ENCODE data around the gene ROCK2. TPM values are rescaled to one million over a fixed set of nuclear protein-coding genes. Genes with fewer than 3 reads are reported as not detected.
"Not testable (repeated sequence)": the region's sequence is repeated elsewhere in the genome, so short reads cannot be mapped to it uniquely, and the experiment has no call there.

The ROCK2 gene
- total RNA-seq, 1 experiment from 2014 or later, result 79.3 TPM

DNA sequence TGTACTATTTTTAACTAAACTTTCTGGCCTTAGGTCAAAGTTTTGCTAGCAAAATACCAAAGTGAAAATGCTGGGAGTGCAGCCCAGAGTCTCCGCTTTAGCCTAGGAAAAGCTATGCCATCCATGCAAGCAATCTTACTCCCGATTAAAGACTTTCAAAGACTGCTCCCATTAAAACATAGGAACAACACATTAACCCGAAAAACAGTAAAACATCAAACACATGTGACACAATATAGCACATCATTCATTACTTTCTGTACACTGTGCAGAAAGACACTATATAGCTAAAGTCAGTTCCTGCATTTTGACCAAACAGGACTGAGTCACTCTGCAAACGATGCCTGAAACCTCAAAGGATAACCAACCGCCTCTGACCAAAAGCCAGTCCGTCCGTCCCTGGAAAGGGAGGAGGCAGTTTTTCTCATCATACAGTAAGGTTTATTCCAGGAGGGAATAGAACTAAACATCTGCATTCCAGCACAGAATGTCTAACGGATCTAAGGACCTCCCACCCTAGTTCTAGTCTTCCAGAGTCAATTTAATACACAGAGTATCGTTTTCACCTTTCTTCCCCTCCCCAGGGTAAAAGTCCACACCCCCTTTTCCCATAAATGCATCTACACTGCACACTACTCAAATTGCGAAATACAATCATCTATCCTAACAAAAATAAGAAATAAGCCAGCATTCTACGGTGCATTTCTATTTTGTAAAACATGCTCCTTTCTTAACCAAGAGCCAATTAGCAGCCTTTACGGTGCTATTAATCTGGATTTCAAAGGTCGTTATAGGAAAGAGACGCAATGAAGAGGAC lies 1.7 kb downstream of the ROCK2 start:
- peak overlapping the region; percentile 99 for H3K27ac ChIP-seq
- peak; percentile 77 to 84 for DNase-seq (ENCODE audit: low read depth in 1 of 2, low spot score in 2 of 2)
- H3K36me3 ChIP-seq, result peaks cover 13% of the 10 kb centered on the region
- no peaks in the 10 kb centered on the region for H3K27me3 ChIP-seq (replicated peaks)
- peaks cover 25% of the 10 kb centered on the region for H3K4me1 ChIP-seq (replicated peaks)
- H3K4me3 ChIP-seq, result peak overlapping the region; percentile 98
- no peaks in the 10 kb centered on the region; the same call in 1 of the 2 replicates for H3K9me3 ChIP-seq (replicated peaks)

DNA sequence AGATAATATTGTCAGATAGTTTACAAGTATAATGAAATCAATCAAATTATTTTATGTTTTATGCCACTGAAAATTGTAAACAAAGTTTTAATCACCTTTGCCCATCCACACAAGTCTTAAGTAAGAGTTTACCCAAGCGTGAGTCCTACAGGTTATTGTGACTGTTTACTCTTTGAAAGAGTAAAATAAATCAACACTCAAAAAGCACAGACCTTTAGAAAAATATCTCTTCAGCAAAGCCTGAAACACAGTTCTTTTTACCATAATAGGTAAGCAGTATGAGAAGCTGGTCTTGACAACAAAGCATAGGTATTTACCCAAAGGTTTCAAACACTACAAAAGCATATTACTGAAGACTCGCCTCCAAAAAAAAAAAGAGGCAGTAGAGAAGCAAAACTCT lies 3.7 kb downstream of the ROCK2 start:
- Histone ChIP-seq H3K9me3 (replicated peaks) (no peaks in the 10 kb centered on the region; the same call in 1 of the 2 replicates), H3K27ac (no peak overlapping the region), H3K4me3 (no peak overlapping the region), H3K27me3 (replicated peaks) (no peaks in the 10 kb centered on the region), H3K4me1 (replicated peaks) (peaks cover 21% of the 10 kb centered on the region), H3K36me3 (peaks cover 13% of the 10 kb centered on the region)
- DNase-seq (ENCODE audit: low read depth in 1 of 2, low spot score in 2 of 2), result no peak

DNA sequence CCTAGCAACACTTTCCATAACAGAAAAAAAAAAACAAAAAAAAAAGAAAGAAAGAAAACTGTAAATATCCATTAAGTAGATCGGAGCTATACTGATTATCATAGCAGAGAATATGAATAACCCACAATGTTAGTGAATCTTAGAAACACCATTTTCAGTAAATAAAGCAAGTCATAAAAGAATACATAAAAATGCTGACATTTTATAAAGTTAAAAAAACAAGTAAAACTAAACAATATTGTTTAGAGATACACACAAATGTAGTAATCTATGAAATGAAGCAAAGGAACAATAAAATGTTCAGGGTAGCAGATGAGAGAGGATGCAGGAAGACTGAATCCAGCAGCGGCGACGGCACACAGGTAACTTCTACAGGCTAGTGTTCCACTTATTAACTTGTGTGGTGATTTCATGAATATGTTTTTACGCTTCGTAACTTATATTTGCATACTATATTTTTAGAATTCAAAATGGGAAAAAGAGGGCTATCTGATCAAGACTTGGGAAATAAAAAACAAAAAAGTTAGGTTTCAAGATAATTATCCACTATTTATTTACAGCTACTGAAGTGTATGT lies 4.8 kb downstream of the ROCK2 start:
- H3K4me3 ChIP-seq, result no peak overlapping the region
- H3K4me1 ChIP-seq (replicated peaks), result peaks cover 13% of the 10 kb centered on the region; the same call in 1 of the 2 replicates
- no peak for DNase-seq (ENCODE audit: low read depth in 1 of 2, low spot score in 2 of 2)
- H3K9me3 ChIP-seq (replicated peaks), result no peaks in the 10 kb centered on the region; the same call in 1 of the 2 replicates
- no peak overlapping the region for H3K27ac ChIP-seq
- peaks cover 13% of the 10 kb centered on the region for H3K36me3 ChIP-seq
- no peaks in the 10 kb centered on the region for H3K27me3 ChIP-seq (replicated peaks)

DNA sequence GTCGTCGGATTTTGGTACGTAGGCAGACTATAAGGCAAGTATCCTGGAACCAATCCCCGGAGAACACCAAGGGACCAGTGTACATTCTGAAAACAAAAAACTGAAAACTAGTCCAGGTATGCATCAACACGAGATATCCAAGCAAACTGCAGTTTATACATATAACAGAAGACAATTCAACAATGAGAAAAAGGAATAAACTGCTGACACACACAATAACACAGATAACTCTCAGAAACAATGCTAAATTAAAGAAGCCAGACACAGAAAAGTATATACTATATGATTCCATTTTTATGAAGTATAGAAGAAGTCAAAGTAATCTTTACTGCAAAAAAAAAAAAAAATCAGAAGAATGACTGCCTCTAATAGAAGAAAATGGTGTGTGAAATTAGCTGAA lies 5.9 kb downstream of the ROCK2 start:
- Histone ChIP-seq H3K27ac (no peak overlapping the region), H3K4me1 (replicated peaks) (peaks cover 13% of the 10 kb centered on the region; the same call in 1 of the 2 replicates), H3K9me3 (replicated peaks) (no peaks in the 10 kb centered on the region), H3K36me3 (peaks cover 7% of the 10 kb centered on the region; the same call in 1 of the 2 replicates), H3K4me3 (no peak overlapping the region), H3K27me3 (replicated peaks) (no peaks in the 10 kb centered on the region)
- DNase-seq (ENCODE audit: low read depth in 1 of 2, low spot score in 2 of 2), result no peak

DNA sequence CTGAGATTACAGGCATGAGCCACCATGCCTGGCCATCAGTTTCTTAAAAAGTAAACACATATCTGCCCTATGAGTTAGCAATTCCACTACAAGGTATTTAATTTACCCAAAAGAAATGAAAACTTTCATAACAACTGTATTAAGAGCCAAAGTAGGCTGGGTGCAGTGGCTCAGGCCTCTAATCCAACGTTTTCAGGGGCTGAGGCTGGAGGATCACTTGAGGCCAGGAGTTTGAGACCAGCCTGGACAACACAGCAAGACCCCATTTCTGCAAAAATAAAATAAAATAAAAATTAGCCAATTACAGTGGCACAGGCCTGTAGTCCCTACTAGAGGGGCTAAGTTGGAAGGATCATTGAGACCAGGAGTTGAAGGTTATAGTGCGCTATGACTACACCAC lies 6.5 kb downstream of the ROCK2 start:
- DNase-seq (ENCODE audit: low read depth in 1 of 2, low spot score in 2 of 2), result no peak
- H3K4me3 ChIP-seq, result no peak overlapping the region
- no peaks in the 10 kb centered on the region for H3K27me3 ChIP-seq (replicated peaks)
- peaks cover 13% of the 10 kb centered on the region; the same call in 1 of the 2 replicates for H3K4me1 ChIP-seq (replicated peaks)
- no peak overlapping the region for H3K27ac ChIP-seq
- H3K9me3 ChIP-seq (replicated peaks), result no peaks in the 10 kb centered on the region
- H3K36me3 ChIP-seq, result 0 out of 2 replicates have a peak, but pooled peaks cover 6% of the 10 kb centered on the region

DNA sequence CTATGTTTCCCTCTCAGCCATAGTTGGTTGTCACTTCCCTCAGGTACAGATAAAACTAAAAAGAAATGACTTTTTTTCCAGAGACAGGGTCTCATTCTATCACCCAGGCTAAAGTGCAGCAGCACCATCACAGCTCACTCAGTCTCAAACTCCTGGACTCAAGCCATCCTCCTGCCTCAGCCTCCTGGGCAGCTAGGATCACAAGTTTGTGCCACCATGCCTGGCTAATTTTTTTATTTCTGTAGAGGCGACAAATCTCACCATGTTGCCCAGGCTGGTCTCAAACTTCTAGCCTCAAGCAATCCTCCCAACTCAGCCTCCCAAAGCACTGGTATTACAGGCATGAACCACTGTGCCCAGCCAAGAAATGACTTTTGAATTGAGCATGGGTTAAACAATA lies 8.2 kb downstream of the ROCK2 start:
- 0 out of 2 replicates have a peak, but pooled peaks cover 6% of the 10 kb centered on the region for H3K36me3 ChIP-seq
- no peaks in the 10 kb centered on the region for H3K9me3 ChIP-seq (replicated peaks)
- H3K27me3 ChIP-seq (replicated peaks), result no peaks in the 10 kb centered on the region
- H3K27ac ChIP-seq, result no peak overlapping the region
- H3K4me1 ChIP-seq (replicated peaks), result peaks cover 8% of the 10 kb centered on the region; the same call in 1 of the 2 replicates
- DNase-seq (ENCODE audit: low read depth in 1 of 2, low spot score in 2 of 2), result no peak
- H3K4me3 ChIP-seq, result no peak overlapping the region

DNA sequence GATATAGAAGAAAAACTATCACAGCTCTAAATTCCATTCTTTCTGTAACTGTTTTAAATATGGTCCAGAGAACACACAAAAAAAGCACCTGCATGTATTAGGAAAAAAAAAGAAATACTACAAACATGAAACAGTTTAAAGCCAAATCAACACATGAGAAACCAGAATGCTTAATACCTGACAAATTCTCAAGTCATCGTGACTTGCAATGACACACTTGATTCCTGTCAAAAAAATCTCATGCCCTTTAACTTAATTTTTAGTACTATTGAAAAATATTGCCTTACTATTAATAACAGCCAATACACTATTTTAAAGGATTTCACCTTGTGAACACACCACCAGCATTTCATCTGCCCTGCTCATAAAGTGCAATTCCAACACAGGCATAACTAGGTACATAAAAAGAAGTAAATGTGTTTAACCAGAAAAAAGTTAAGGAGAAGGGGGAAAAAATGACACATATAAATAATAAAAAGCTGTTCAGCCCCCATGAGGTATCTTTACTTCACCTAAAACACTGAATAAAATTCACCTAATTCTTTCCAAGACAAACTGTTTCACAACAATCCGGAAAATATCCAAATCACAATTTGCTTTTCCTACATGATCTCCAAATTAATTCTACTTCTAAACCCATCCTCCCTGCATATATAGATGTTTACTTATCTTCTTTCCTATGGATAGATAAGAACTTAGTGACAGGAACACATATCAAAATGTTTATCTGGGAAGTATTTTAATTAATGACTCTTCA lies 10.8 kb downstream of the ROCK2 start:
- Histone ChIP-seq H3K36me3 (0 out of 2 replicates have a peak, but pooled peaks cover 6% of the 10 kb centered on the region), H3K4me1 (replicated peaks) (peaks cover 7% of the 10 kb centered on the region; the same call in 1 of the 2 replicates), H3K27me3 (replicated peaks) (no peaks in the 10 kb centered on the region), H3K27ac (no peak overlapping the region), H3K4me3 (no peak overlapping the region), H3K9me3 (replicated peaks) (no peaks in the 10 kb centered on the region)
- DNase-seq (ENCODE audit: low read depth in 1 of 2, low spot score in 2 of 2), result no peak

DNA sequence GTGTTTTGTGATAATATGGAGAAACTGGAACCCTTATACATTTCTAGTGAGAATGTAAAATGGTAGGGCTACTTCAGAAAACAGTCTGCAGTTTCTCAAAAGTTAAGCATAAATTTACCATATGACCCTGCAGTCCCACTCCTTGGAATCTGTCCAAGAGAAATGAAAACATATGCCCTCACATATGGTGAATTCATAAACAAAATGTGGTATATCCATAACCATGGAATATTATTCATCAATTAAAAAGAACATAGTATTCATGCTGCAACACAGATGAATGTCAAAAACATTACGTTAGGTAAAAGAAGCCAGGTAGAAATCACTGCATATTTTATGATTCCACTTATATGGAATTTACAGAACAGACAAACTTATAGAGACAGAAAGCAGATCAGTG lies 11.8 kb downstream of the ROCK2 start:
- no peak for DNase-seq (ENCODE audit: low read depth in 1 of 2, low spot score in 2 of 2)
- Histone ChIP-seq H3K4me3 (no peak overlapping the region), H3K36me3 (0 out of 2 replicates have a peak, but pooled peaks cover 6% of the 10 kb centered on the region), H3K9me3 (replicated peaks) (no peaks in the 10 kb centered on the region), H3K27me3 (replicated peaks) (no peaks in the 10 kb centered on the region), H3K27ac (no peak overlapping the region), H3K4me1 (replicated peaks) (peaks cover 7% of the 10 kb centered on the region; the same call in 1 of the 2 replicates)

DNA sequence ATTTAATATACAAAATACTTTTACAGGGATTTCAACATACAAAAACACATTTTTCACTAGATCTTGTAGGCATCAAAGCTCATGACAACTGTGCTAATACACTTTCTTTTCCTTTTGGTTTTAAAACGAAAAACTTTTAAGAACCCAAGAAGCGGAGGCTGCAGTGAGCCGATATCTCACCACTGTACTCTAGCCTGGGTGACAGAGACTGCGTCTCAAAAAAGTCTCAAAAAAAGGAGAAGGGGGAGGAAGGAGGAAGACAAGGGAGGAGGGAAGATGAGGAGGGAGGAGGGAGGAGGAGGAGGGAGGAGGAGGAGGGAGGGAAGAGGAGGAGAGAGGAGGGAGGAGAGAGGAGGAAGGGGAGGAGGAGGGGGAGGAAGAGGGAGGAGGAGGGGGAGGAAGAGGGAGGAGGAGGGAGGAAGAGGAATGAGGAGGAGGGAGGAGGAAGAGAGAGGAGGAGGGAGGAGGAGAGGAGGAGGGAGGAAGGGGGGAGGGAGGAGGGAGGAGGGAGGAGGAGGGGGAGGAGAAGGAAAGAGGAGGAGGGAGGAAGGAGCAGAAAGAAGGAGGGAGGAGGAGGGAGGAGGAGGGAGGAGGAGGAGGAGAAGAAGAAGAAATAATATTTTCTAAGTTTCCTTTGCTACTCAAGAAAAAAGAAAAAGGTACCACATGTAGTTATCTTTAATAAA lies 13.8 kb downstream of the ROCK2 start:
- no peak overlapping the region for H3K4me3 ChIP-seq
- H3K36me3 ChIP-seq, result 0 out of 2 replicates have a peak, but pooled peaks cover 6% of the 10 kb centered on the region
- no peak for DNase-seq (ENCODE audit: low read depth in 1 of 2, low spot score in 2 of 2)
- H3K27ac ChIP-seq, result no peak overlapping the region
- no peaks in the 10 kb centered on the region for H3K9me3 ChIP-seq (replicated peaks)
- H3K4me1 ChIP-seq (replicated peaks), result peaks cover 12% of the 10 kb centered on the region
- no peaks in the 10 kb centered on the region for H3K27me3 ChIP-seq (replicated peaks)

DNA sequence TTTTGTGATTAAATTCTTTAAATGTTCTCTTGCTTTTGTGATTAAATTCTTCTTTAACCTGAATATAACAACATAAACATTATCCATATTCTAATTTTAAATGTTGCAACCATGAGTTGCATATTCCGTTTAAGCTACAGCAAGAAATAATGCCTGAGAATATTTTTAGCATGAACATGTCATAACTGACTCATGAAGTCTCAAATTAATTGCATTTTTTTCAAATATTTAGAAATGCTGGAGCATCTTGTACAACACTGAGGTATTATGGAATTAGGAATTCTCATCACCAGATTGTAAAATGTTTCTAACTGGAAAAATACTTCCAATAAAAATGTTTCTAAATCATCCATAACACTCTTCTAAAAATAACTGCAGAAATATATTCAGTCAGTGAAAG lies 14.7 kb downstream of the ROCK2 start:
- Histone ChIP-seq H3K4me1 (replicated peaks) (peaks cover 12% of the 10 kb centered on the region), H3K9me3 (replicated peaks) (no peaks in the 10 kb centered on the region), H3K27me3 (replicated peaks) (no peaks in the 10 kb centered on the region), H3K36me3 (0 out of 2 replicates have a peak, but pooled peaks cover 6% of the 10 kb centered on the region), H3K27ac (no peak overlapping the region), H3K4me3 (no peak overlapping the region)
- DNase-seq (ENCODE audit: low read depth in 1 of 2, low spot score in 2 of 2), result no peak

DNA sequence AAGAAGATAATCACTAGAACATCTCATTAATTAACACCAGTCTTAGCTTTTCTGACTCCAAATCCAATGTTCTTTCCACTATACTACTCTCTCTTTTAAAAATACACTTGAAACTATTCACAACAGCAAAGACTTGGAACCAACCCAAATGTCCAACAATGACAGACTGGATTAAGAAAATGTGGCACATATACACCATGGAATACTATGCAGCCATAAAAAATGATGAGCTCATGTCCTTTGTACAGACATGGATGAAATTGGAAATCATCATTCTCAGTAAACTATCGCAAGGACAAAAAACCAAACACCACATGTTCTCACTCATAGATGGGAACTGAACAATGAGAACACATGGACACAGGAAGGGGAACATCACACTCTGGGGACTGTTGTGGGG lies 15.9 kb downstream of the ROCK2 start:
- not testable (repeated sequence) for H3K4me3 ChIP-seq; H3K27me3 ChIP-seq (replicated peaks); H3K27ac ChIP-seq; H3K36me3 ChIP-seq; H3K9me3 ChIP-seq (replicated peaks); DNase-seq (ENCODE audit: low read depth in 1 of 2, low spot score in 2 of 2)
- H3K4me1 ChIP-seq (replicated peaks), result peaks cover 12% of the 10 kb centered on the region

DNA sequence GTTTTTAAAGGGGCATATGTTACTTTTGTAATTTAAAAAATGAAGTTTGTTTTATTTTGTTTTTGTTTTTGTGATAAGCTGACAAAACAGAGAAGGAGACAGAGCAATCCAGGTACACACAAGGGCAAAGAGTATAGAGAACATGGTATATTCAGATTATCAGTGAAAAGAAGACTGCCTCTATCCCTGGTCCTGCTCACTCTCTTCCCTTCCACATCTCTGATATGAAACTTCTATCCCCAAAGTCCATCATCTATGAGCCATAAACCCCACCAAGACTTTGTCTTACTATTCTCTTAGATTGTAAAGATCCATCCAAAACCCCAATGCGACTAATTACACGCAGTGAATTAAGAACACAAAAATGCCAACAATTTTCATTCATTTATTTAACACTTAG lies 16.6 kb downstream of the ROCK2 start:
- Histone ChIP-seq H3K4me3 (no peak overlapping the region), H3K27me3 (replicated peaks) (no peaks in the 10 kb centered on the region), H3K4me1 (replicated peaks) (peaks cover 12% of the 10 kb centered on the region), H3K27ac (no peak overlapping the region), H3K9me3 (replicated peaks) (no peaks in the 10 kb centered on the region), H3K36me3 (no peaks in the 10 kb centered on the region)
- no peak for DNase-seq (ENCODE audit: low read depth in 1 of 2, low spot score in 2 of 2)

DNA sequence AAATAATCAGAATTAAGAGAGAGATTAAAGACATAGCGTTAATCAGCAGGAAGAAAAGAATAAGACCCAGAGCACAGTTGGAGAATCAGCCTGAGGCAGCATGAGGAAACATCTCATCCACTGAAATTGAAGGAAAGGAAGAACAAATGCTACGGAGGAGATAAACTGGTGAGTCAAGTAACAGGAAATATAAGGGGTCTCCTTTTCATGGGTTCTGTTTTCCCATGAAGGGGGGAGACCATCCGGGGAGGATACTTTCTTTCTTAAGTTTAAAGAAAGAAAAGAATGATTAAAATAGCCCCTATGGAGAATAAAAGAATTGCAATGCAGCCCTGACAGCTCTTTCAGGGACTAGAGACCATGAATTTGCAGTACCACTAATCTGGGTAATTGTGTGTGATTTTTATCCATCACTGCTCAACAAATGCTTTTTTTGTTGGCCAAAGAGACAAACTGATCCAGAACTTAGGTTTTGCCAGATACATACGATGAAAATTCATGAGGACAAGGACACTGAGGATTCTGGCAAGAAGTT lies 17.7 kb downstream of the ROCK2 start:
- no peak overlapping the region for H3K27ac ChIP-seq
- no peaks in the 10 kb centered on the region for H3K9me3 ChIP-seq (replicated peaks)
- H3K4me1 ChIP-seq (replicated peaks), result peaks cover 12% of the 10 kb centered on the region
- H3K27me3 ChIP-seq (replicated peaks), result no peaks in the 10 kb centered on the region
- H3K4me3 ChIP-seq, result no peak overlapping the region
- no peaks in the 10 kb centered on the region for H3K36me3 ChIP-seq
- no peak for DNase-seq (ENCODE audit: low read depth in 1 of 2, low spot score in 2 of 2)
